Transverse colon (tissue), 4 donors: ENCODE measurements around the gene SLC27A2. TPM values are rescaled to one million over a fixed set of nuclear protein-coding genes. Genes with fewer than 3 reads are reported as not detected.

Experiments
- DNase-seq: peaks from one replicate; pipeline ENCODE4 v3.0.0-alpha.2; 2019
- H3K27ac ChIP-seq, 4 donors: fragments of 200-600 bp; sonication (generic); 2 replicates each; pipeline ENCODE4 v1.5.1; 2016 to 2018; ENCODE audit warnings: inconsistent platforms in 4 of 4
- H3K27me3 ChIP-seq: fragments of 200-600 bp; sonication (generic); 2 replicates; pipeline ENCODE4 v1.5.1; 2017; ENCODE audit warnings: inconsistent platforms
- H3K36me3 ChIP-seq, 4 donors: fragments of 200-600 bp; sonication (generic); 2 replicates each; pipeline ENCODE4 v1.5.1; 2017 to 2019; ENCODE audit warnings: inconsistent platforms in 4 of 4
- H3K4me1 ChIP-seq, 4 donors: fragments of 200-600 bp; sonication (generic); 2 replicates each; pipeline ENCODE4 v1.5.1; 2017 to 2020; ENCODE audit warnings: inconsistent platforms in 4 of 4
- H3K4me3 ChIP-seq, 4 donors: fragments of 200-600 bp; sonication (generic); 1 replicate in 1 of 4; 2 replicates in 3 of 4; pipeline versions ENCODE4 v1.5.1 to v1.6.1; 2017 to 2019; ENCODE audit warnings: inconsistent platforms in 4 of 4
- H3K9me3 ChIP-seq, 2 donors: fragments of 200-600 bp; sonication (generic); 2 replicates each; pipeline ENCODE4 v1.5.1; 2017 to 2019; ENCODE audit warnings: inconsistent platforms in 2 of 2
- EP300 ChIP-seq: sonication (generic); formaldehyde crosslinking; IDR thresholded peaks from one replicate; pipeline ENCODE4 v1.6.1; 2017; ENCODE audit warnings: antibody characterized with exemption, low read depth
- POLR2A ChIP-seq: fragments of 450-650 bp; IDR thresholded peaks from one replicate; pipeline ENCODE4 v1.6.1; 2016; ENCODE audit warnings: antibody characterized with exemption, mild to moderate bottlenecking, moderate library complexity
- POLR2AphosphoS5 ChIP-seq, 3 donors: sonication (generic); formaldehyde crosslinking; IDR thresholded peaks; one replicate each; pipeline ENCODE4 v1.6.1; 2016; ENCODE audit warnings: antibody characterized with exemption in 3 of 3
- WGBS, 2 donors: methylation state at CpG; one replicate each; pipeline ENCODE4 v1.1.5; 2018; ENCODE audit warnings: low coverage in 1 of 2; 5-methylcytosine and 5-hydroxymethylcytosine counted together
- in situ Hi-C, 4 donors: fragments of 200-750 bp; cut with MboI; loops; one replicate each; pipeline versions ENCODE4 v1.15.0 to v1.15.1; 2017; ENCODE audit warnings: low sequenced_read_pairs in 3 of 4, low pct_ligation_motif_present in 1 of 4, low pct_unique_long_range_greater_than_20kb in 1 of 4
- intact Hi-C: fragments of 100-400 bp; cut with DNase I; formaldehyde crosslinking; loops from one replicate; pipeline ENCODE4 v1.15.1; 2023; ENCODE audit warnings: low total_unique reads
- total RNA-seq, 4 donors: library from RNA; depleted of rRNA; stranded (reverse); fragments of >200 nt; gene quantifications; one replicate each; pipeline ENCODE4 v1.1.0, GENCODE V29; 2016
- TF ChIP-seq, protein P1 (sequence below), 5 experiments: fragments of 200-600 bp in 3 of 5; fragments of 450-650 bp in 2 of 5; sonication (generic) in 3 of 5; IDR thresholded peaks; 1 replicate in 2 of 5; 2 replicates in 3 of 5; pipeline ENCODE4 v1.5.1; 2016 to 2017; ENCODE audit warnings: antibody characterized with exemption in 5 of 5, inconsistent platforms in 3 of 5, mild to moderate bottlenecking in 2 of 5, moderate library complexity in 1 of 5

SLC27A2 gene
- total RNA-seq, 4 donors from 2014 or later, result 8.2 to 38.3 (median 21.5) TPM

DNA sequence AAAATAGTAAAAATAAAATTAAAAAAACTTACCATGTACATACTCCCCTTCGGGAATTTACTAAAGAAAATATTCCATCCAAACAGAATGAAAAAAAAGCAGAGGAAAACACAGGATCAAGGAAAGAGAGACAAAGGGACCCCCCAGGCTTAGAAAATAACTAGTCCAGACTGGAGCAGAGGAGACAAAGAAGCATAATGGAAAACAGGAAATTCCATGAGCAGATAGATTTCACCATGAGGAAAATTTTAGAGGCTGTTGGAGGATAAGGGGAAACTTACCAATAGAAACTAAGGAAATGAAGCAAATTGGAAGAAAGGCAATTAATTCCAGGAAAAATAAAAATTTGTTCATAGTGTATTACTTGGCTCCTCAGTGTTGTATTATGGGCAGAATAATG, 36.7 kb downstream of the SLC27A2 start:
- Histone ChIP-seq H3K4me3 (no peak overlapping the region), H3K27ac (no peak overlapping the region), H3K9me3 (no peaks in the 10 kb centered on the region), H3K27me3 (no peaks in the 10 kb centered on the region), H3K4me1 (peaks cover 0 to 22% (median 9%) of the 10 kb centered on the region in 4 donors), H3K36me3 (no peaks in the 10 kb centered on the region)
- DNase-seq, result no peak
- intact Hi-C loops, result no loop called here
- TF ChIP-seq POLR2A, result no peak
- TF ChIP-seq, protein P1, sequence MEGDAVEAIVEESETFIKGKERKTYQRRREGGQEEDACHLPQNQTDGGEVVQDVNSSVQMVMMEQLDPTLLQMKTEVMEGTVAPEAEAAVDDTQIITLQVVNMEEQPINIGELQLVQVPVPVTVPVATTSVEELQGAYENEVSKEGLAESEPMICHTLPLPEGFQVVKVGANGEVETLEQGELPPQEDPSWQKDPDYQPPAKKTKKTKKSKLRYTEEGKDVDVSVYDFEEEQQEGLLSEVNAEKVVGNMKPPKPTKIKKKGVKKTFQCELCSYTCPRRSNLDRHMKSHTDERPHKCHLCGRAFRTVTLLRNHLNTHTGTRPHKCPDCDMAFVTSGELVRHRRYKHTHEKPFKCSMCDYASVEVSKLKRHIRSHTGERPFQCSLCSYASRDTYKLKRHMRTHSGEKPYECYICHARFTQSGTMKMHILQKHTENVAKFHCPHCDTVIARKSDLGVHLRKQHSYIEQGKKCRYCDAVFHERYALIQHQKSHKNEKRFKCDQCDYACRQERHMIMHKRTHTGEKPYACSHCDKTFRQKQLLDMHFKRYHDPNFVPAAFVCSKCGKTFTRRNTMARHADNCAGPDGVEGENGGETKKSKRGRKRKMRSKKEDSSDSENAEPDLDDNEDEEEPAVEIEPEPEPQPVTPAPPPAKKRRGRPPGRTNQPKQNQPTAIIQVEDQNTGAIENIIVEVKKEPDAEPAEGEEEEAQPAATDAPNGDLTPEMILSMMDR (IDR thresholded peaks at IDR 0.05), result no peak
- TF ChIP-seq EP300, result no peak
- no peak for TF ChIP-seq POLR2AphosphoS5 (IDR thresholded peaks at IDR 0.05)
- WGBS, 2 donors, result 82 to 93% methylated on average over 1 of the region's 1 CpG
- in situ Hi-C loops, result no loop called here

DNA sequence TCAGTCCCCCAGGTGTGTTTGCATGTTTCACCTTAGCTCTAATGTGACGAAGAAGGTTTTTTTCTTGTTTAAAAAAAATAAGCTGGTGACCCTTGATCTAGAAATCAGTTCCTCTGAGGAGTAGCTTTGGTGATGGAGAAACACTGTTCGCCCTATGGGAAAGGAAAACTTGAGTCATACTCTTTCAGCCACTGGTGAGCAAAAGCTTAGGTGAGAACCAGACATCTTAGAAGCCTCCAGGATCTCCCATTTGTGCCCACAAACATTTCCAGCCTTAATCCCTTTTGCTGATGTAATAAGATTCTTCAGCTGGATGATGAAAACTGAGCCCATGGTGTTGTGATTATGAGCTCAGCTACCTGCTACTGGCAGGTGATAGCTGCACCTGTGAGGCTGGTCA, 37.8 kb downstream of the SLC27A2 start:
- no peaks in the 10 kb centered on the region for H3K27me3 ChIP-seq
- DNase-seq, result no peak
- no peak overlapping the region for H3K27ac ChIP-seq
- TF ChIP-seq, protein P1 (IDR thresholded peaks at IDR 0.05), result no peak
- no peak for TF ChIP-seq POLR2AphosphoS5 (IDR thresholded peaks at IDR 0.05)
- no peak for TF ChIP-seq EP300
- intact Hi-C loops (no loop called here), in situ Hi-C loops (no loop called here)
- no peaks in the 10 kb centered on the region for H3K36me3 ChIP-seq
- 86 to 88% methylated on average over 2 of the region's 2 CpGs for WGBS, 2 donors
- no peaks in the 10 kb centered on the region for H3K9me3 ChIP-seq
- H3K4me1 ChIP-seq, result peaks cover 0 to 21% (median 8%) of the 10 kb centered on the region in 4 donors
- no peak overlapping the region for H3K4me3 ChIP-seq

DNA sequence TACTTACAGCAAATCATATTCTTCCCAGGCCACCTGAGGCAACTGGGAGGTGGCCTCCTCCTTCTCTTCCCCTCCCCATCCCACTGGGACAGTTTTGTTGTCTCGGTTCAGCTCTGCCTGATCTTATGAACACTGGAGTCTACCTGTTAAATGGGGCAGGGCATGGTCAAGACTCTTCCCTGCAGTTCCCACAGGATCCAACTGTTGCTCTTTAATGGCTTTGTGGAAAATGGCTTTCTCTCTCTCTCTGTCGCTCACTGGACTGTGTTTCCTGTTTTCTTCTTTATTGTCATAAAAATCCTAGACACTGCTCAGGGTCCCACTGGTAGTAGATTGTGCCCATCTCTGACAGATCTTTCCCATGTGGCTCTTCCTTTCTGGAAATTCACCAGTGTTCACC, 40.2 kb downstream of the SLC27A2 start:
- Histone ChIP-seq H3K27ac (no peak overlapping the region), H3K4me1 (peaks cover 0 to 11% (median 5%) of the 10 kb centered on the region in 4 donors), H3K27me3 (no peaks in the 10 kb centered on the region), H3K36me3 (no peaks in the 10 kb centered on the region), H3K9me3 (no peaks in the 10 kb centered on the region), H3K4me3 (no peak overlapping the region)
- WGBS, 2 donors, result 71 to 82% methylated on average over 1 to 2 of the region's 2 CpGs
- no peak for TF ChIP-seq POLR2A
- TF ChIP-seq, protein P1 (IDR thresholded peaks at IDR 0.05), result no peak
- TF ChIP-seq POLR2AphosphoS5 (IDR thresholded peaks at IDR 0.05), result no peak
- no peak for DNase-seq
- in situ Hi-C loops, result no loop called here
- intact Hi-C loops, result no loop called here

DNA sequence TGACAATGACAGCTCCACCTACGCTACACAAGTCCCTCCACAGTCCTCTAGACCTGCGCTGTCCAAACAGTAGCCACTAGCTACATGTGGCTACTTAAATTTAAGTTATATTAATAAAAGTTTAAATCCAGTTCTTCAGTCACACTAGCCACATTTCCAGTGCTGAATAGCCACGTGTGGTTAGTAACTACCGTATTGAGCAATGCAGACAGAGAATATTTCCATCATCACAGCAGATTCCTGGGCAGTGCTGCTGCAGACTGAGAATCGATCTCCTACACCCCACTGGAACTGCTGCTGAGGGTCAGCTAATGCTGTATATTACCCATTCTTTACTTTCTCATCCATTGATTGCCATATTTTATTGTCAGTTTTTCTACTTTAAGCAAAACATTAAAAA, 42.6 kb downstream of the SLC27A2 start:
- Histone ChIP-seq H3K9me3 (no peaks in the 10 kb centered on the region), H3K4me3 (no peak overlapping the region), H3K27ac (no peak overlapping the region), H3K36me3 (no peaks in the 10 kb centered on the region), H3K4me1 (peaks cover 0 to 11% (median 5%) of the 10 kb centered on the region in 4 donors), H3K27me3 (no peaks in the 10 kb centered on the region)
- in situ Hi-C loops, result no loop called here
- TF ChIP-seq POLR2AphosphoS5 (IDR thresholded peaks at IDR 0.05) (no peak), EP300 (no peak), POLR2A (no peak)
- TF ChIP-seq, protein P1 (IDR thresholded peaks at IDR 0.05), result no peak
- DNase-seq, result no peak
- intact Hi-C loops, result no loop called here
- WGBS, 2 donors, result 86 to 88% methylated on average over 5 of the region's 5 CpGs
